Stimulated activated CD4-positive, alpha-beta T cell treated with anti-CD3 and anti-CD28 coated beads, Interleukin-1b, Interleukin-23, amount 100 ng/mL, for 24 hours (primary cell): ENCODE measurements around the gene ZKSCAN3.
"Not testable (repeated sequence)": the region's sequence is repeated elsewhere in the genome, so short reads cannot be mapped to it uniquely, and the experiment has no call there.

ENCODE experiments used
- DNase-seq, 4 experiments: peaks; one replicate each; pipeline ENCODE4 v3.0.0-alpha.2; 2020; ENCODE audit warnings: low read depth in 4 of 4, low spot score in 1 of 4

ZKSCAN3 gene

DNA sequence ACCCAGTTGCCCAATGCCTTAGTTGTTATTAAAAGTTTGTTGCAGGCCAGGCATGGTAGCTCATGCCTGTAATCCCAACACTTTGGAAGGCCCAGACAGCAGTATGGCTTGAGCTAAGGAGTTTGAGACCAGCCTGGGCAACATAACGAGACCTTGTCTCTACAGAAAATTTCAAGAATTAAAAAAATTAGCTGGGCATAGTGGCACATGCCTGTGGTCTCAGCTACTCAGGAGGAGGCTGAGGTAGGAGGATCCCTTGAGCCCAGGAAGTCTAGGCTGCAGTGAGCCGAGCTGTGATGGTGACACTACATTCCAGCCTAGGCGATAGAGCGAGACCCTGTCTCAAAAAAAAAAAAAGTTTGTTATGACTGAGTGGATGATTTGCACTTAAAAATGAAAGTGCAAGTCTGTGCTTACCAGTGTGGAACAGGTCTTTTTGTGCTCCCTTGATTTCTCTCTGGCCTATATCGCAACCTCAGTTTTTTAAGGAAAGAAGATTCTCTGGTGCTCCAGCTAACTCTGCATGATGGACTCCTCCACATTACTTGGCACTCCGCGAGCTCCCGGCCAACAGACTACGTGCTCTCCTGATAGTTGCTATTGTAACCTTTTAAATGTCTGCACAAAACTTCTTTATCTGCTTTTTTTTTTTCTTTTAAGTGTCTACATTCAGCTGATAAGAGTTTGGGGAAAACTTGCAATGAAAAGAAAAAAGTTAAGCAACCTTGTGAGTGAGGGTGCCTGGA, 22.1 kb downstream of the ZKSCAN3 start:
- no peak for DNase-seq

DNA sequence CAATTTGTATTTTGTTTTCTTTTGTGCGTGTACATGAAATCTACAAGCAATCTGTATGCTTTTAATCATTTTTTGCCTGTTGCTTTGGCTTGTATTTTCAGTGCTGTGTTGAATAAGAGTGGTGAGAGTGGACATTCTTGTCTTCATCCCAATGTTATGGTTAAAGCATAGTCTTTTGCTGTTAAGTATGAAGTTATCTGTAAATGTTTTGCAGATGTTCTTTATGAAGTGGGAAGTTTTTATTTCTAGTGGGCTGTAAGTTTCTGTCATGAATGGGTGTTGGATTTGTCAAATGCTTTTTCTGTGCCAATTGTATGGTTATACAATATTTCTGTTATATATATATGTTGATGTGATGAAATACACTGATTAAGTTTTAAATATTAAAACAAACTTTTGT, 24.2 kb downstream of the ZKSCAN3 start:
- no peak for DNase-seq

- DNase-seq, result no peak
Observed at GRCh38 chr6:28377879-28378278, 28.1 kb downstream of the ZKSCAN3 start.

- no peak for DNase-seq
Observed at GRCh38 chr6:28378644-28379043, 28.9 kb downstream of the ZKSCAN3 start.

GRCh38 chr6:28380381-28380780, 30.6 kb downstream of the ZKSCAN3 start:
- no peak for DNase-seq

- DNase-seq, result peak in 3 of 4 experiments; percentile 0 to 11 (median 11)
Observed at GRCh38 chr6:28383235-28384142, 33.7 kb downstream of the ZKSCAN3 start.

GRCh38 chr6:28384143-28384533, 34.4 kb downstream of the ZKSCAN3 start:
- no peak for DNase-seq

DNA sequence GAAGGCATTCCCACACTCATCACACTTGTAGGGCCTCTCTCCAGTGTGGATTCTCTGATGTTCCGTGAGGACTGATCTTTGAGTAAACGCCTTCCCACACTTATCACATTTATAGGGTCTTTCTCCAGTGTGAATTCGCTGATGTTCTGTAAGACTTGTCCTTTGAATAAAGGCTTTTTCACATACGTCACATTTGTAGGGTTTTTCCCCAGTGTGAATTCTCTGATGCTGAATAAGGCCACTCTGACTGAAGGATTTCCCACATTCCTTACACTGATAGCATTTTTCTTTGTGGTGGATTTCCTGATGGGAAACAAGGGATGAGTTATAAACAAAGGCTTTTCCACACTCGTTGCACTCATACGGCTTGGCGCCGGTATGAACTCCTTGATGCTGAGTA, 40.9 kb downstream of the ZKSCAN3 start:
- no peak for DNase-seq

DNA sequence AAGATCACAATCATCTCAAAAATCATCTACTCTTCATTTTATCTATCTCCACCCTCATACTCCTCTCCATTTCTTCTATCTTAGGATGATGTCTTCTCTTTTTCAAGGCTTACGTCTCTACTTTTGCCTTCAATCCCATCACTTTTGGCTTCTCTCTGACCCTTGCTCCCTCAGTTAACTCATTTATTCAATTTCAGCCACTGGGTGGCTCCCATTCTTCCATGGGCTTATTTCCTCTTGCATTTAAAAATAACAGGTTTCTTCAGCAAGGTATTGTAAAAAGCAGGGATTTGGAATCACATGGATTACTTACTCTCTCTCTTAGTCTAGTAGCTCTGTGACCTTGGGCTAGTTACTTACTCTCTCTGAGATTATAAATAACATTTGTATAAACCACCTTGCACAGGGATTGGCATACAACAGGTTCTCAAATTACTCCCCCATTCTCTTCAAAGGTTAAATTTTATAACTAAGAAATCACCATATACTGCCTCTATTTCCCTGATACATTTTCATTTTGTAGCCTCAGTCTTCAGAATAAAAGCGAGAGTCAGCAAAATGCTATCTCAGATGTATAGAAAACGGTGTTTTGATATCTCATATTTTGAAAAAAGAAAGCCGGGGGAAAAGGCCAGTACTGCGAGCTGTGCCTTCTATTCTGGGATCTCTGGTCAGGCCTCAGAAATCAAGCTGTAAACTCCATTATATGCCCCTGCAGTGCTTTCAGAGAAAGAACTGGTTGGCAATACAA, 44.3 kb downstream of the ZKSCAN3 start:
- DNase-seq, result no peak

GRCh38 chr6:28395918-28396317, 46.2 kb downstream of the ZKSCAN3 start:
- DNase-seq, result no peak

DNA sequence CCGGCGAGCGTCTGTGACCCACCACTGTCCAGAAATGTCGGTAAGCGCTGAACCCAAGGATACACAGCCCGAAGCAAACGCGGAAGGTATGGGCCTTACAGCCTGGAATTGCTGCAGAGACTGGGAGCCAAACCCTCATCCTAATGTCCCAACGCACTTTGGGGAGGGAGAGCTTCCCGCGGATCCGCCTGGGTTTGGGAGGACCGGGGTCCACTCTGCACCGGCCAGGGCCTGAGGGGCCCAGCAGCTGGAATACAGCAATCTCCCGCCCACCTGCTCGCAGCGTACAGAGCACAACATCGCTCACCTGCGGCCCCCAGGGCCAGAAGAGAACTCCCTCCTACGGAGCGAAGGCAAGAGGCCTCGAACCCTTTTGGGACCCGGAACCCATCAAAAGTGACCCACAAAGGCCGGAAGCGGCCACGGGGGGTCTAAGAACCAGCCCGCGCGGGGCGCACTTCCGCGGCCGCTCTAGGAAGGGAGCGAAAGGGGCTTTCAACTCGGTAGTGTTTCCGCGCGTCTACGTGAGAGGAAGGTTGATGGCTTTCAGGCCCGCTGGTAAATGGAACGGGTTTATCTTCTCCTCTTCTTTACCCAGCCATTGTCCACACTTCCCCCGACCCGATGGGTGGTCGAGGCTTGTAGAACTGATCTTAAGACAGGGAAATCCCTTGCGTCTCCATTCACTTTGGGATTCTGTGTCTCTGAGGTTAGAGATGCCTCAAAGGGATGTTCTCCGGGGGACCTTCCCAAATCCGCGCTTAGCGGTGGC, 49.8 kb downstream of the ZKSCAN3 start, which contains the start of gene ZSCAN12:
Gene ZSCAN12 (minus strand): TSS at position 398 of the 772 bp plus-strand sequence. CDS start 1,342 bp downstream, outside the sequence.
- peak; percentile 54 to 78 (median 76) for DNase-seq

DNA sequence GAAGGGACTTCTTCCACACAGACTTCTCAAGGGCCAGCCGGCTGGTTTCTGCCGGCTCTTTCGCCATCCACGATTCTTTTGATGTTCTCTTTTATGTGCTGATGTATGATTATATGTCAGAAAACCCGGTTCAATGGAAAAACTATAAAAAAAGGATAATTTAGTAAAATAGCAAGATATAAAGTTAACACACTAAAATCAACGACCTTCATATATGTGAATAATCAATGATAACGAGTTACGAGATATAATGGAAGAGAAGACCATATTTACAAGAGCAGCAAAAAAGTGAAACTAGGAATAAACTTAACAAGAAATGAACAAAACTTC, 50.3 kb downstream of the ZKSCAN3 start:
- DNase-seq, result no peak

DNA sequence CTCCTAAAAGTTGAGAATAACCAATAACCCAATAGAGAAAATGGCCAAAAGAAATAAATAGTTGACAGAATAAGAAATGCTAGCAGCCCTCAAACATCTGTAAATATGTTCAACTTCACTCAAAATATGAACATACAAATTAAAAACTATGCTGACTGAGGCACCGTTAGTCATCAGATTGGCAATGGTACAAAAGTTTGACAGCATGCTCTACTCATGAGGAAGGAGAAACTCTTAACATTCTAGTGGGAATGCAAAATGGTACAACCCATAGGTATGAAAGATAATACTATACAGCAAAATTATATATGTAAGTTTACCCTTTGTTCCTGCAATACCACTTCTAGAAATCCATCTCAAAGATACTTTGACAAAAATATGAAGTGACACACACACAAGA, 51.4 kb downstream of the ZKSCAN3 start:
- DNase-seq, result no peak

- DNase-seq, result no peak
Observed at GRCh38 chr6:28402197-28402596, 52.5 kb downstream of the ZKSCAN3 start.

DNA sequence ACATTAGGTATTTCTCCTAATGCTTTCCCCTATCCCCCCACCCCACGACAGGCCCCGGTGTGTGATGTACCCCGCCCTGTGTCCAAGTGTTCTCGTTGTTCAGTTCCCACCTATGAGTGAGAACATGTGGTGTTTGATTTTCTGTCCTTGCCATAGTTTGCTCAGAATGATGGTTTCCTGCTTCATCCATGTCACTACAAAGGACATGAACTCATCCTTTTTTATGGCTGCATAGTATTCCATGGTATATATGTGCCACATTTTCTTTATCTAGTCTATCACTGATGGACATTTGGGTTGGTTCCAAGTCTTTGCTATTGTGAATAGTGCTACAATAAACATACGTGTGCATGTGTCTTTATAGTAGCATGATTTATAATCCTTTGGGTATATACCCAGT, 54.2 kb downstream of the ZKSCAN3 start:
- DNase-seq, result not testable (repeated sequence)

DNA sequence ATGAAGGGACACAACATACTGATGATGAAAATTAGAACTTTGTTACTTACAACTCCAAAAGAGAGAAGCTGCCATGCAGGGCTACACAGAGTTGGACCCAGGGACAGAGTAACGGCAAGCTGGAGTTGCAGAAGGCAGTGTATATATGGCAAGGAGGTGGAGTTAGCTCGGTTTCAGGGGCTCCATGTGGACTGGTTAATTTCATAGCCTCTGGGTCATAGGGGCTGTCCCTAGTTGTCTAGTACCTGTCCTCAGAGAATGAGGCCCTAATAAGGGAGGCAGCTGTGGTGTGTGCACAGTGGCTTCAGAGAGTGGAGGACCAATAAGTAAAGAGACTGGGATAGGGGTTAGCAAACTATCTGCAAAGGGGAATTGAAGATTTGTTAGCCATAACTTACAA, 57.7 kb downstream of the ZKSCAN3 start:
- no peak for DNase-seq

GRCh38 chr6:28408076-28408802, 58.5 kb downstream of the ZKSCAN3 start:
- no peak for DNase-seq

GRCh38 chr6:28410767-28411166, 61.0 kb downstream of the ZKSCAN3 start:
- no peak for DNase-seq

DNA sequence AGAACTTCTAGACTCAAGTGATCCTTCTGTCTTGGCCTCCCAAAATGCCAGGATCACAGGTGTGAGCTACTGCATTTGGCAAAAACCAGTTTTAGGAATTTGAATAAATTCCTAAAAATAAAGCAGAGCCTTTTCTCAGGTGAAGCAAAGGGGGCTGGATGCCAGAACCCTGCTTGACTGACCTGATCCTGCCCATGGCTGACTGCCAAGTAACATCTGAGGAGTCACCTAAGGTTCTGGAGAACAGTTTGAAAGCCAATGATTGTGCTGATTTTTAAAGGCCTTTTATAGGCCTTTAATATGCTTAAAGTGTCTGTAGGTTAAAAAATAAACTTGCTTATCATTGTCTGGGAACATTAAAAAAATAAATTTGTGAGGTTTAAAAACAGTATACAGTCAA, 63.9 kb downstream of the ZKSCAN3 start:
- DNase-seq, result no peak
